Loucy (cell line): ENCODE measurements around the gene ZDHHC19.
"Not testable (repeated sequence)": the region's sequence is repeated elsewhere in the genome, so short reads cannot be mapped to it uniquely, and the experiment has no call there.

ENCODE experiments used
- H2AFZ ChIP-seq: fragments of 200-600 bp; sonication (generic); 2 replicates; pipeline ENCODE4 v1.6.0; 2016; ENCODE audit warnings: antibody characterized with exemption, mild to moderate bottlenecking, low read length, moderate library complexity
- H3F3A ChIP-seq: fragments of 200-600 bp; 2 replicates; pipeline ENCODE4 v1.6.0; 2016; ENCODE audit warnings: antibody characterized with exemption, low read depth, mild to moderate bottlenecking
- H3K27me3 ChIP-seq: fragments of 200-600 bp; sonication (generic); 2 replicates; pipeline ENCODE4 v1.6.1; 2014; ENCODE audit warnings: low read length, mild to moderate bottlenecking; ENCODE audit not compliant: insufficient read depth, poor library complexity, severe bottlenecking
- H3K36me3 ChIP-seq: fragments of 200-600 bp; sonication (generic); 2 replicates; pipeline ENCODE4 v1.6.1; 2016; ENCODE audit warnings: low read length; ENCODE audit not compliant: insufficient read depth
- H3K4me1 ChIP-seq: fragments of 200-600 bp; sonication (generic); 2 replicates; pipeline ENCODE4 v1.5.1; 2014; ENCODE audit warnings: low read length, mild to moderate bottlenecking; ENCODE audit not compliant: insufficient read depth, poor library complexity, severe bottlenecking
- H3K4me2 ChIP-seq: fragments of 200-600 bp; sonication (generic); 2 replicates; pipeline ENCODE4 v1.6.0; 2014; ENCODE audit warnings: antibody characterized with exemption, low read length, low read depth, mild to moderate bottlenecking; ENCODE audit not compliant: poor library complexity, severe bottlenecking
- H3K4me3 ChIP-seq: fragments of 200-600 bp; sonication (generic); 2 replicates; pipeline ENCODE4 v1.5.1; 2014; ENCODE audit warnings: low read length, mild to moderate bottlenecking, mixed read lengths; ENCODE audit not compliant: poor library complexity, severe bottlenecking
- H3K79me2 ChIP-seq: fragments of 200-600 bp; sonication (generic); 2 replicates; pipeline ENCODE4 v1.6.1; 2014; ENCODE audit warnings: low read length; ENCODE audit not compliant: insufficient read depth
- H3K9ac ChIP-seq: fragments of 200-600 bp; sonication (generic); 2 replicates; pipeline ENCODE4 v1.6.0; 2014; ENCODE audit warnings: mild to moderate bottlenecking, low read depth, low read length, moderate library complexity; ENCODE audit not compliant: poor library complexity, severe bottlenecking
- H3K9me2 ChIP-seq: fragments of 200-600 bp; sonication (generic); replicated peaks from 2 replicates; pipeline ENCODE4 v1.6.1; 2016; ENCODE audit warnings: low read depth, low read length, mixed read lengths
- H3K9me3 ChIP-seq: fragments of 200-600 bp; sonication (generic); 2 replicates; pipeline ENCODE4 v1.6.1; 2014; ENCODE audit warnings: mild to moderate bottlenecking, antibody characterized with exemption, low read length, low read depth; ENCODE audit not compliant: insufficient read depth
- H4K20me1 ChIP-seq: fragments of 200-600 bp; sonication (generic); 2 replicates; pipeline ENCODE4 v1.6.0; 2014; ENCODE audit warnings: antibody characterized with exemption, low read length, mild to moderate bottlenecking; ENCODE audit not compliant: insufficient read depth, poor library complexity, severe bottlenecking
- CTCF ChIP-seq: fragments of 200-600 bp; sonication (generic); conservative IDR thresholded peaks from 2 replicates; pipeline ENCODE4 v1.5.1; 2014; ENCODE audit warnings: mild to moderate bottlenecking, antibody characterized with exemption, low read length
- EZH2phosphoT487 ChIP-seq: fragments of 200-600 bp; IDR thresholded peaks from 2 replicates; pipeline ENCODE4 v1.6.1; 2018; ENCODE audit warnings: antibody characterized with exemption, mild to moderate bottlenecking, moderate library complexity, borderline replicate concordance

The ZDHHC19 gene

GRCh38 chr3:196168808-196169391, 42.3 kb downstream of the ZDHHC19 start:
- Histone ChIP-seq H3K27me3 (no peaks in the 10 kb centered on the region), H3K79me2 (no peaks in the 10 kb centered on the region), H3K4me3 (no peak overlapping the region), H3K4me1 (no peaks in the 10 kb centered on the region), H3K9ac (no peak overlapping the region), H3F3A (no peaks in the 10 kb centered on the region), H3K9me3 (no peaks in the 10 kb centered on the region), H3K9me2 (no peaks in the 10 kb centered on the region), H3K4me2 (no peak overlapping the region), H2AFZ (no peak overlapping the region), H4K20me1 (no peaks in the 10 kb centered on the region), H3K36me3 (no peaks in the 10 kb centered on the region)
- TF ChIP-seq CTCF (no peak), EZH2phosphoT487 (no peak)

- TF ChIP-seq CTCF (no peak), EZH2phosphoT487 (no peak)
- H4K20me1 ChIP-seq, result no peaks in the 10 kb centered on the region
- no peaks in the 10 kb centered on the region for H3K27me3 ChIP-seq
Observed at GRCh38 chr3:196166741-196167140, 44.5 kb downstream of the ZDHHC19 start.

GRCh38 chr3:196165850-196166249, 45.4 kb downstream of the ZDHHC19 start:
- Histone ChIP-seq H4K20me1 (no peaks in the 10 kb centered on the region), H3K9ac (no peak overlapping the region), H3K9me3 (no peaks in the 10 kb centered on the region)

More at GRCh38 chr3:196166741-196167140, 44.5 kb downstream of the ZDHHC19 start:
- Histone ChIP-seq H3K4me2 (no peak overlapping the region), H3F3A (no peaks in the 10 kb centered on the region), H3K9me2 (no peaks in the 10 kb centered on the region), H3K9me3 (no peaks in the 10 kb centered on the region), H3K36me3 (no peaks in the 10 kb centered on the region), H3K4me3 (no peak overlapping the region), H3K79me2 (no peaks in the 10 kb centered on the region), H2AFZ (no peak overlapping the region), H3K9ac (no peak overlapping the region), H3K4me1 (no peaks in the 10 kb centered on the region)

GRCh38 chr3:196165006-196165575, 46.1 kb downstream of the ZDHHC19 start:
- not testable (repeated sequence) for H3K4me2 ChIP-seq, H3K4me1 ChIP-seq

More at GRCh38 chr3:196165850-196166249, 45.4 kb downstream of the ZDHHC19 start:
- peaks cover under 1% of the 10 kb centered on the region for H3K4me1 ChIP-seq
- H3K4me3 ChIP-seq, result no peak overlapping the region
- H3K9me2 ChIP-seq, result no peaks in the 10 kb centered on the region
- no peaks in the 10 kb centered on the region for H3F3A ChIP-seq
- no peak overlapping the region for H3K4me2 ChIP-seq
- H2AFZ ChIP-seq, result no peak overlapping the region
- no peaks in the 10 kb centered on the region for H3K27me3 ChIP-seq
- no peaks in the 10 kb centered on the region for H3K79me2 ChIP-seq
- H3K36me3 ChIP-seq, result no peaks in the 10 kb centered on the region
- TF ChIP-seq EZH2phosphoT487 (no peak), CTCF (no peak)

More at GRCh38 chr3:196165006-196165575, 46.1 kb downstream of the ZDHHC19 start:
- H3K4me3 ChIP-seq, H4K20me1 ChIP-seq, H3K36me3 ChIP-seq, H3K9ac ChIP-seq, H3K9me2 ChIP-seq, H3K79me2 ChIP-seq, H3K27me3 ChIP-seq, H3F3A ChIP-seq, H3K9me3 ChIP-seq, H2AFZ ChIP-seq: not testable (repeated sequence)
